ENCODE data around the gene SLC38A9.
A peak's percentile ranks its signal among the peaks of the same experiment; 100 is the strongest.
"Not testable (repeated sequence)": the region's sequence is repeated elsewhere in the genome, so short reads cannot be mapped to it uniquely, and the experiment has no call there.

SLC38A9 gene

GRCh38 chr5:55712023-55712859 is at the start of gene SLC38A9:
TSS of gene SLC38A9 (minus strand) at chr5:55712324. CDS start at chr5:55697958, 14,366 bp downstream.
- DNase-seq (ENCODE audit: low spot score): peak; percentile 96

DNA sequence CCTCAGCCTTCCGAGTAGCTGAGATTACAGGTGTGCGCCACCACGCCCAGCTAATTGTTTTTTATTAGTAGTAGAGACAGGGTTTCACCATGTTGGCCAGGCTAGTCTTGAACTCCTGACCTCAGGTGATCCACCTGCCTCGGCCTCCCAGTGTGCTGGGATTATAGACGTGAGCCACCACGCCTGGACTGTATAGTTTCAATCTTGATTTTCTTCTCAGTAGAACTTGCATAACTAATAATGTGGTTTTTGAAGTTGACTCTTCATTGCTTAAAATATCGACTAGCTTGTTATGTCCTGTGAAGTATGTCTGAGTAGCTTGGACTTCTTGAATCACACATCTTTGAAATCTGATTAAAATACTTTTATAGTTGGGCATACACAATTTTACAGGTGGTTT is 49.6 kb upstream of the SLC38A9 start:
- DNase-seq (ENCODE audit: low spot score): not testable (repeated sequence)

DNA sequence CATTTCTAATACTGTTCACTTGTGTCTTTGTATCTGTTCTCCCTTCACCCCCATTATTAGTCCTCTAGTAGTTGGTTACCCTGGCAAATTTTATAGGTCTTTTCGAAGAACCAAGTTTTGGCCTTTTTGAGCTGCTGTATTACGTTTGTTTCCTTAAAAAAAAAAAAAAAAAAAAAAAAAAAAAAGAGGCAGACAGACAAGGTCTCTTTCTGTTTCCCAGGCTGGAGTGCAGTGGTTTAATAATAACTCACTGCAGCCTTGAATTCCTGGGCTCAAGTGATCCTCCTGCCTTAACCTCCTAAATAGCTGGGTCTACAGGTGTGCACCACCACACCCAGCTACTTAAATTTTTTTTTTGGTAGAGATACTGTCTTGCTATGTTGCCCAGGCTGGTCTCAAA is 46.6 kb upstream of the SLC38A9 start:
- DNase-seq (ENCODE audit: low spot score): no peak

DNA sequence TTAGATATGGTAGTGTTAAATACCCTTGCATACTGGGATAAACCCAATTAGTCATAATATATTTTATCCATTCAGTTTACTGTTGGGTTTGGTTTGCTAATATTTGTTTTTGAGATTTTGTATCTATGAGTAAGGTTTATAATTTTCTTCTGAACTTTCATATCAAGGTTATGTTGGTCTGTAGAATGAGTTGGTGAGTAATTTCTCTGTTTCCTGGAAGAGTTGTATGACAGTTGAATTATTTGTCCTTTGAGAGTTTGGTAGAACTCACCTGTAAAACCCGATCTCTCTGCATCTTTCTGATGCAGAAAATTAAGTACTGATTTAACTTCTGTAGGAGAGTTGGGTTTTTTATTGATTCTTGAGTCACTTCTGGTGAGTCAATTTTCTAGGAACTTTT is 46.1 kb upstream of the SLC38A9 start:
- no peak for DNase-seq (ENCODE audit: low spot score)

GRCh38 chr5:55750499-55750898 is 38.4 kb upstream of the SLC38A9 start:
- DNase-seq (ENCODE audit: low spot score): no peak

GRCh38 chr5:55750063-55750462 is 37.9 kb upstream of the SLC38A9 start:
- DNase-seq (ENCODE audit: low spot score): no peak

- no peak for DNase-seq (ENCODE audit: low spot score)
Measured at GRCh38 chr5:55749387-55749786, 37.3 kb upstream of the SLC38A9 start.

GRCh38 chr5:55747778-55748318 is 35.7 kb upstream of the SLC38A9 start:
- DNase-seq (ENCODE audit: low spot score): no peak

- no peak for DNase-seq (ENCODE audit: low spot score)
Measured at GRCh38 chr5:55742778-55743177, 30.7 kb upstream of the SLC38A9 start.

DNA sequence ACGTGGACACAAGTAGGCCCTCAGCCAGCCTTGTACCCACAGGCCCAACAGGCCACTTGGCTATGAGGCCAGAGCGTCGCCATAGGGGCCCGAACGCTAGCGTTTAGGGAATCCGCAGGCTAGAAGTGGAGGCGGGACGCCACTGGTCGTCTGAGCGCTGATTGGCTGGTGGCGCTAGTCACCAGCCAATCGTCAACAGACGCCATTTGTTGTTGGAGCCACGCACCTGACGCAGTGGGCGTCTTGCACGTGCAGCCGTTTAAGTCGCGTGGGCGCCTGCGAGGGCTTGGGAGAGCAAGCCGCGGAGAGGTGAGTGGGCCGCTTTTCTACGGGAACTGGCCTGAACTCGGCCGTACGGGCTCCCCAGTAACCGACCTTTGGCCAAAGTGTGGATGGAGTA is 25.7 kb upstream of the SLC38A9 start, which contains the start of gene DDX4:
TSS of gene DDX4 (plus strand) at position 269 of the 400 bp plus-strand sequence. CDS start 903 bp downstream, outside the sequence.
- DNase-seq (ENCODE audit: low spot score): no peak

DNA sequence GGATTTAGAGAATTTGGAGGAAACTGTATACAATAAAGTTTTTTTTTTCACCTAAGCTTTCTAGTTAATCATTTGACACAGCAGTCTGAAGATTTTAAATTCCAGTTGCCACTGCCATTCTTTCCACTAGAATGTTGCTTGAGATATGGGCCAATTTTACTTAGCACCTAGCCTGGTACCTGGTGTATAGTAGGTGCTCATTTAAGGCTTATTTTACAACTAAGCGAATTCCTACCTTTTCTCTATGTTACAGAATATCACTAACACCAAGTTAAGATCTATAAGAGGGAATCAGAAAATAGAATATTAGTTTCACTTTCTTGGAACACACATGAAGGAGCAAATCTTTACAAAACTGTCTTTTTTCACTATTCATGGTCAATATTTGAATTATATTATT is 22.5 kb upstream of the SLC38A9 start:
- no peak for DNase-seq (ENCODE audit: low spot score)

DNA sequence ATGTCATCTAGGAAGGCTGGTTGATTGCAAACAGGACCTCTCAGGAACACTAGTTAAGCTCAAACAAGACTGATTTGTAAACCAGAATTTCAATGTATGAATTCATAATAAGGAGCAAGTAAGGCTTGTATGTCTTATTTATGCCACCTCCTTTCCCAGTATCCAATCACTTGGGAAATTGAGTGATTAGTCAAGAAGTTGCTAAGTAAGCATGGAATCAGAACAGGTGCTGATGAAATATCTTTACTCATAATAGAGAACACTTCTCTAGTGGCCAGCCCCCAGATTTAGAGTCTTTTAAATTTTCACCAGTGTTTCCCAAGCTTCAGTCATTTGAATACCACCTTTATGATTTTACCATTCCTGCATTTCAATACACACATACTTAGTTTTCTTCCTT is 20.5 kb upstream of the SLC38A9 start:
- no peak for DNase-seq (ENCODE audit: low spot score)

DNA sequence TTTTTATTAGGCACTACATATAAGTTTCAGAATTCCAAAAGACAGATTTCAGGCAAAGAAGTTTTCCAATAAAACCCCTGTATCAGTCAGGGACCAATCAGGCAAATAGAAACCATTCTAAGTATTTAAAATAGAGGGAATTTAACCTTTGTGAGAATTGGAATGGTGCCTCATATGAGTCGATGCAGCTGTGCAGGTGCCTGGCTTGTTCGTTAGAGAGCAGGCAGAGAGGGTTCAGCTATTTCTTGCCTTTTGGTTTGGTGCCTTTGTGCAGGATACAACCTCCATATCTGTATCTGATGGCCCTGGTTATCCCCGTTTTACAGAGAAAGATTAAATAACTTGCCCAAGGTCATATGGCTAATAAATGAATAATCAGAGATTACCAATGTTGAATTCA is 19.7 kb upstream of the SLC38A9 start:
- no peak for DNase-seq (ENCODE audit: low spot score)

DNA sequence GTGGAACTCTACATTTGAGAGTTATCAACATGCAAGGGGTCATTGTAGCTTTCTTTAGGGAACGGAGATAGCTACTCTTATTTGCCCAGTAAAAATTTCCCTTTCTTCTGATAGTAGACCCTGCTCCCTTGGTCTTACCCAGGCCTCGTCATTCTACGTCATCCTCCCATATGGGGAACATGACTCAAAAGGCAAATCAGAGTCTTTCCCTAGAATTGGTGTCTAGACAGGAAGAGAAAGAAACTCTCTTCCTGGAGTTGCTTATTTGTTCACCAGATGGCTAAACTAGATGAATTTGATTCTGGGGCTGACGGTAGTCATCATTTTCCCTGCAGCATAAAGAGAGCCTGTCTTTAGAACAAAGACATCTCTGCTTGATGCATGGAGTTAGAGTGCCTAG is 12.2 kb upstream of the SLC38A9 start:
- DNase-seq (ENCODE audit: low spot score): no peak

- DNase-seq (ENCODE audit: low spot score): no peak
Measured at GRCh38 chr5:55720188-55720703, 8.1 kb upstream of the SLC38A9 start.

GRCh38 chr5:55719026-55719425 is 6.9 kb upstream of the SLC38A9 start:
- DNase-seq (ENCODE audit: low spot score): not testable (repeated sequence)

- no peak for DNase-seq (ENCODE audit: low spot score)
Measured at GRCh38 chr5:55715519-55716078, 3.5 kb upstream of the SLC38A9 start.

- DNase-seq (ENCODE audit: low spot score): no peak
Measured at GRCh38 chr5:55714749-55715148, 2.6 kb upstream of the SLC38A9 start.

DNA sequence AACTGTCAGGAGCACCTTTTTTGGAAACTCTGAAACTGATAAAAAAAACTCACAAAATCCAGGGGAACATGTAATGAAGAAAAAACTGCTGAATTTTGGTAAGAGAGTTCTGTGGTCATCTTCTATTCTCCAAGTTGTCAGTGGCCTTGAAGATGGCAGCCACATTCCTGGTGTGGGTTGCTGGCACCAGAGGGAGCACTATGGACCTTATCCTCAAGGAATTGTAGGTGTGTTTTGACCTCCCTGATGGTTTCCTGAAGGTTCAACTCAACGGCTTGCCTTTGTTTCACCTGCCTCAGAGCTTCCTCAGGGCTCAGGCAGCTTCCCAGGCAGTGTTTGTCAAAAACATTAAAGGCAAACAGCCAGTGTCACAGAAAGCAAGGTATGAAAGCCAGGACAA is 2.2 kb upstream of the SLC38A9 start:
- DNase-seq (ENCODE audit: low spot score): no peak

DNA sequence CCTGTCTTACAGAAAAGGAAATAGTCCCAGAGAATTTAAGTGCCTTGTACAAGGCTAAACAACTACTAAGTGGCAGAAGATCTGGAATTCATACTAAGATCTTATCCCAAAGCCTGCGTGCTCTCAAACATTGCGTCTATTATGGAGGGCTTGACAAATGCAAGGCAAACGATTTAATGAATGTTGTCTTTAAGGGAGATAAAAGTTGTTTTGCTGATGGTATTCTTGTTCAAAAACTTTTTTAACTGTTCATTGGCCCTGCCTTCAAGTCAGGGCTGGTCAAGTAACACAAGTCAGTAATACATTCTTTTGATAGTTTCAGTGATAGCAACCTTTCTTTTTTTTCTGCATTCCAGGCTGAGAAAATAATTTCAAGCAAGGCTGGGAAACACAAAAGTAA is 1.7 kb upstream of the SLC38A9 start:
- no peak for DNase-seq (ENCODE audit: low spot score)

GRCh38 chr5:55711507-55712022 is 559 bp downstream of the SLC38A9 start:
- peak; percentile 8 for DNase-seq (ENCODE audit: low spot score)

- peak; percentile 14 for DNase-seq (ENCODE audit: low spot score)
Measured at GRCh38 chr5:55708732-55709131, 3.4 kb downstream of the SLC38A9 start.

DNA sequence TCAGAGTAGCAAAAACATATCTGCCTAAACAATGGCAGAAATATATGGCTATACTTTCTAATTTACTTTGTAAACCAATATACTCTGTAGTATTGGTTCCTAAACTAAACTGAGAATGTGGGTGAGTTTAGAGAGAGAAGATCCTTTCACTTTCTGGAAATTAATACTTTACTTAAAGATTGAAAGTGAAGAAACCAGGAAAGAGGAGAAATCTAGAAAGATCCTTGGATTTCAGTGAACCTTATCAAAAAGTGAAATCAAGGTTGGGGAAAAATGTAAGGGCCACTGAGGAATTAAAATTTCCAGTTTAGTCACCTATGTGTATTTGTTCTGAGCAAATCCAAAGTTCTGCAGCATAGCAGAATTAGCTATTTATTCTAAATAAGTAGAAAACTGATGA is 5.9 kb downstream of the SLC38A9 start:
- no peak for DNase-seq (ENCODE audit: low spot score)
